GM23248 (cell line): ENCODE data around the gene TTC24.

ENCODE experiments used
- EZH2 ChIP-seq: fragments of 200-600 bp; sonication (generic); IDR thresholded peaks from 2 replicates; pipeline ENCODE4 v1.6.1; 2018; ENCODE audit warnings: antibody characterized with exemption, mild to moderate bottlenecking; ENCODE audit not compliant: insufficient read depth, poor library complexity, severe bottlenecking
- EZH2phosphoT487 ChIP-seq: fragments of 200-600 bp; sonication (generic); IDR thresholded peaks from 2 replicates; pipeline ENCODE4 v1.6.1; 2018; ENCODE audit warnings: antibody characterized with exemption, moderate library complexity, mild to moderate bottlenecking, low read depth; ENCODE audit not compliant: insufficient read depth

DNA sequence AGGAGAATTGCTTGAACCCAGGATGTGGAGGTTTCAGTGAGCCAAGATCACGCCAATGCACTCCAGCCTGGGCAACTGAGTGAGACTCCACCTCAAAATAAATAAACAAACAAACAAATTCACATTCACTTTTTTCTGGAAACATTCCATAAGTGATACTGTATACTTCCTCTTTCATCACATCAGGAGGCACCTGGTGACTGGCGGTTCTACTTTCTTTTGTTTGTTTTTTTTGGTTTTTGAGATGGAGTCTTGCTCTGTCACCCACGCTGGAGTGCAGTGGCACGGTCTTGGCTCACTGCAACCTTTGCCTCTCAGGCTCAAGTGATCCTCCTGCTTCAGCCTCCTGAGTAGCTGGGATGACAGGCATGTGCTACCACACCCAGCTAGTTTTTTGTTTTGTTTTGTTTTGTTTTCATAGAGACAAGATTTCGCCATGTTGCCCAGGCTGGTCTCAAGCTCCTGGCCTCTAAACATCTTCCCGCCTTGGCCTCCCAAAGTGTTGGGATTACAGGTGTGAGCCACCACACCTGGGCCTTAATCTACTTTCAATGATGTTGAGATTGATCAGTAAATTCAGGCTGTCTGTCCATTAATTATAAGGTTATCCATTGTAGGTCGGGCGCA, 50.4 kb downstream of the TTC24 start:
- TF ChIP-seq EZH2phosphoT487 (no peak), EZH2 (no peak)
